ENCODE results near the gene TBC1D2. TPM values are rescaled to one million over a fixed set of nuclear protein-coding genes. Genes with fewer than 3 reads are reported as not detected.

Gene TBC1D2
- total RNA-seq, 1 experiment from 2014 or later: 11.1 TPM

DNA sequence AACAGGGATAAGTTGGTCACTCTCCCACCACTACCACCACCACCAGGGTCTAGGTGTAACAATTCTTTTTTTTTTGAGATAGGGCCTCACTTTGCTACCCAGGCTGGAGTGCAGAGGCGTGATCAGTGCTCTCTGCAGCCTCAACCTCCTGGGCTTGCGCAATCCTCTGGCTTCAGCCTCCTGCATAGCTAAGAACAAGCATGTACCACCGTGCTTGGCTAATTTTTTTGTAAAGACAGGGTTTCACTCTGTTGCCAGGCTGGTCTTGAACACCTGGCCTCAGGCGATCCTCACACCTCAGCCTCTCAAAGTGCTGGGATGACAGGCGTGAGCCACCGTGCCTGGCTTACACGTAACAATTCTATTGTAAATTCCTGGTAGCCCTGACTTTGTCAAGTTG is 90.5 kb downstream of the TBC1D2 start:
- TF ChIP-seq TEAD4 (CRISPR knock-in tag; IDR thresholded peaks at IDR 0.05): no peak
- TF ChIP-seq SP1 (CRISPR knock-in tag; conservative IDR thresholded peaks at IDR 0.05): no peak
- no peak for TF ChIP-seq CBFB (CRISPR knock-in tag; IDR thresholded peaks at IDR 0.05; ENCODE audit: low read depth)
- no peak for TF ChIP-seq NFATC4 (CRISPR knock-in tag; IDR thresholded peaks at IDR 0.05)
- TF ChIP-seq ZBTB21 (CRISPR knock-in tag; IDR thresholded peaks at IDR 0.05; ENCODE audit: borderline replicate concordance): no peak
- no peak for TF ChIP-seq ZNF138 (CRISPR knock-in tag; conservative IDR thresholded peaks at IDR 0.05)
- no peak for TF ChIP-seq MYBL2 (CRISPR knock-in tag; IDR thresholded peaks at IDR 0.05)
- TF ChIP-seq SMAD3 (CRISPR knock-in tag; IDR thresholded peaks at IDR 0.05; ENCODE audit: borderline replicate concordance): no peak
- TF ChIP-seq, protein P1, sequence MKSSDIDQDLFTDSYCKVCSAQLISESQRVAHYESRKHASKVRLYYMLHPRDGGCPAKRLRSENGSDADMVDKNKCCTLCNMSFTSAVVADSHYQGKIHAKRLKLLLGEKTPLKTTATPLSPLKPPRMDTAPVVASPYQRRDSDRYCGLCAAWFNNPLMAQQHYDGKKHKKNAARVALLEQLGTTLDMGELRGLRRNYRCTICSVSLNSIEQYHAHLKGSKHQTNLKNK (CRISPR knock-in tag; IDR thresholded peaks at IDR 0.05): no peak
- no peak for TF ChIP-seq CREB1 (CRISPR knock-in tag; IDR thresholded peaks at IDR 0.05)
- no peak for TF ChIP-seq ZNF219 (CRISPR knock-in tag; IDR thresholded peaks at IDR 0.05; ENCODE audit: borderline replicate concordance)
- TF ChIP-seq, protein P2, sequence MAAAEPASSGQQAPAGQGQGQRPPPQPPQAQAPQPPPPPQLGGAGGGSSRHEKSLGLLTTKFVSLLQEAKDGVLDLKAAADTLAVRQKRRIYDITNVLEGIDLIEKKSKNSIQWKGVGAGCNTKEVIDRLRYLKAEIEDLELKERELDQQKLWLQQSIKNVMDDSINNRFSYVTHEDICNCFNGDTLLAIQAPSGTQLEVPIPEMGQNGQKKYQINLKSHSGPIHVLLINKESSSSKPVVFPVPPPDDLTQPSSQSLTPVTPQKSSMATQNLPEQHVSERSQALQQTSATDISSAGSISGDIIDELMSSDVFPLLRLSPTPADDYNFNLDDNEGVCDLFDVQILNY (CRISPR knock-in tag; IDR thresholded peaks at IDR 0.05): no peak
- TF ChIP-seq FOXK1 (CRISPR knock-in tag; IDR thresholded peaks at IDR 0.05): no peak
- no peak for TF ChIP-seq ATF1 (CRISPR knock-in tag; IDR thresholded peaks at IDR 0.05)
- no peak for TF ChIP-seq MAX (CRISPR knock-in tag; IDR thresholded peaks at IDR 0.05)
- TF ChIP-seq IRF2 (CRISPR knock-in tag; IDR thresholded peaks at IDR 0.05; ENCODE audit: borderline replicate concordance, low read depth): no peak
- no peak for TF ChIP-seq GTF2I (CRISPR knock-in tag; conservative IDR thresholded peaks at IDR 0.05)
- TF ChIP-seq, protein P3, sequence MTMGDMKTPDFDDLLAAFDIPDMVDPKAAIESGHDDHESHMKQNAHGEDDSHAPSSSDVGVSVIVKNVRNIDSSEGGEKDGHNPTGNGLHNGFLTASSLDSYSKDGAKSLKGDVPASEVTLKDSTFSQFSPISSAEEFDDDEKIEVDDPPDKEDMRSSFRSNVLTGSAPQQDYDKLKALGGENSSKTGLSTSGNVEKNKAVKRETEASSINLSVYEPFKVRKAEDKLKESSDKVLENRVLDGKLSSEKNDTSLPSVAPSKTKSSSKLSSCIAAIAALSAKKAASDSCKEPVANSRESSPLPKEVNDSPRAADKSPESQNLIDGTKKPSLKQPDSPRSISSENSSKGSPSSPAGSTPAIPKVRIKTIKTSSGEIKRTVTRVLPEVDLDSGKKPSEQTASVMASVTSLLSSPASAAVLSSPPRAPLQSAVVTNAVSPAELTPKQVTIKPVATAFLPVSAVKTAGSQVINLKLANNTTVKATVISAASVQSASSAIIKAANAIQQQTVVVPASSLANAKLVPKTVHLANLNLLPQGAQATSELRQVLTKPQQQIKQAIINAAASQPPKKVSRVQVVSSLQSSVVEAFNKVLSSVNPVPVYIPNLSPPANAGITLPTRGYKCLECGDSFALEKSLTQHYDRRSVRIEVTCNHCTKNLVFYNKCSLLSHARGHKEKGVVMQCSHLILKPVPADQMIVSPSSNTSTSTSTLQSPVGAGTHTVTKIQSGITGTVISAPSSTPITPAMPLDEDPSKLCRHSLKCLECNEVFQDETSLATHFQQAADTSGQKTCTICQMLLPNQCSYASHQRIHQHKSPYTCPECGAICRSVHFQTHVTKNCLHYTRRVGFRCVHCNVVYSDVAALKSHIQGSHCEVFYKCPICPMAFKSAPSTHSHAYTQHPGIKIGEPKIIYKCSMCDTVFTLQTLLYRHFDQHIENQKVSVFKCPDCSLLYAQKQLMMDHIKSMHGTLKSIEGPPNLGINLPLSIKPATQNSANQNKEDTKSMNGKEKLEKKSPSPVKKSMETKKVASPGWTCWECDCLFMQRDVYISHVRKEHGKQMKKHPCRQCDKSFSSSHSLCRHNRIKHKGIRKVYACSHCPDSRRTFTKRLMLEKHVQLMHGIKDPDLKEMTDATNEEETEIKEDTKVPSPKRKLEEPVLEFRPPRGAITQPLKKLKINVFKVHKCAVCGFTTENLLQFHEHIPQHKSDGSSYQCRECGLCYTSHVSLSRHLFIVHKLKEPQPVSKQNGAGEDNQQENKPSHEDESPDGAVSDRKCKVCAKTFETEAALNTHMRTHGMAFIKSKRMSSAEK (CRISPR knock-in tag; IDR thresholded peaks at IDR 0.05; ENCODE audit: borderline replicate concordance): no peak
- TF ChIP-seq NR3C1 (CRISPR knock-in tag; conservative IDR thresholded peaks at IDR 0.05; ENCODE audit: low read depth): no peak
- Mint-ChIP-seq H3K4me1 (peaks cover 50% of the 10 kb centered on the region), H3K27me3 (ENCODE audit: low read depth) (no peaks in the 10 kb centered on the region), H3K4me3 (no peak overlapping the region), H3K36me3 (peaks cover 3% of the 10 kb centered on the region; the same call in 1 of the 2 replicates), H3K9me3 (no peaks in the 10 kb centered on the region), H3K27ac (no peak overlapping the region)
- ChIA-PET POLR2A (no interaction called here), CTCF (no interaction called here)
- ATAC-seq (no peak), DNase-seq (ENCODE audit: low spot score) (no peak)

DNA sequence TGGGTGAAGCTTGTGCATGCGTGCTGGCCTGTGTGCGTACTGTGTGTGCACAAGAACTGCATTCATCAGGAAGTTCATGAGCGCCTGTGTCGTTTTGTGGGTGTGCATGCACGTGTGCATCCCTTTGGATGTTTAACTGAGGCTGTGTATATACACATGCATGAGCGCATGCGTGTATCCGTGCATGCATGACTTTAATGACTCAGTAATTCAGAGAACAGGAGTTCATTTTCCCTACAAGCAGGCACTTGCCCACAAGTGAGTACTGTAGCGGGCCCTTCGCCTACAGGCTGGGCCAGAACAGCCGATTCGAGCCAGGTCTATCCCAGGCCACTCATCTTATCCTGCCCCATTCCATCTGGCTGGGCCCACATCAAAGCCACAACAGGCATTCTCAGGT is 92.8 kb downstream of the TBC1D2 start:
- H3K27me3 Mint-ChIP-seq (ENCODE audit: low read depth): no peaks in the 10 kb centered on the region
- no peak overlapping the region for H3K4me3 Mint-ChIP-seq
- no peak overlapping the region for H3K27ac Mint-ChIP-seq
- H3K4me1 Mint-ChIP-seq: peaks cover 27% of the 10 kb centered on the region
- TF ChIP-seq IRF2 (CRISPR knock-in tag; IDR thresholded peaks at IDR 0.05; ENCODE audit: borderline replicate concordance, low read depth): no peak
- ATAC-seq (no peak), DNase-seq (ENCODE audit: low spot score) (no peak)
- ChIA-PET CTCF (interaction anchor here (1.0 kb wide), 1 partner anchor 9 kb away, joined by 3 read pairs; no protein-coding TSS in a partner anchor), POLR2A (no interaction called here)
- H3K36me3 Mint-ChIP-seq: peaks cover 3% of the 10 kb centered on the region; the same call in 1 of the 2 replicates
- no peaks in the 10 kb centered on the region for H3K9me3 Mint-ChIP-seq

All from WTC11 (cell line).